Measurements from ENCODE around the gene PRKAA1.

Gene PRKAA1

DNA sequence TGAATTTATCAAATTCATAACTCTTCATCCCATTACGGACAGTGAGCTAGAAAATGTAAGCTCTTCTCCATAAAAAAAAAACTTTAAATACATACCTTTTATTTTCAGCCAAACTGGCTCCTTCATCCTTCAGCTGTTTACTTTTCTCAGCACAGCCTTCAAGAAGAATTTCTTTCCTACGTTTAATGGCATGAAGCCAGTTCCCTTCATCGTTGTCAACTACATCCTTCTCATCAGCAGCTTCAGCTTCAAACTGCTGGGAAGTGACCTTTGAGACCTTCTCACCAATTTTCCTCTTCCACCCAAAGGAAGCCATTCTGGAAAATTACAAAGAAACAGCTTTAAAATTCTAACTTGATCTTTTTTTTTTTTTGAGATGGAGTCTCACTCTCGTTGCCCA is 51.5 kb downstream of the PRKAA1 start:
- DNase-seq (ENCODE audit: extremely low read depth, low read depth), result no peak
- TF ChIP-seq, protein P1, sequence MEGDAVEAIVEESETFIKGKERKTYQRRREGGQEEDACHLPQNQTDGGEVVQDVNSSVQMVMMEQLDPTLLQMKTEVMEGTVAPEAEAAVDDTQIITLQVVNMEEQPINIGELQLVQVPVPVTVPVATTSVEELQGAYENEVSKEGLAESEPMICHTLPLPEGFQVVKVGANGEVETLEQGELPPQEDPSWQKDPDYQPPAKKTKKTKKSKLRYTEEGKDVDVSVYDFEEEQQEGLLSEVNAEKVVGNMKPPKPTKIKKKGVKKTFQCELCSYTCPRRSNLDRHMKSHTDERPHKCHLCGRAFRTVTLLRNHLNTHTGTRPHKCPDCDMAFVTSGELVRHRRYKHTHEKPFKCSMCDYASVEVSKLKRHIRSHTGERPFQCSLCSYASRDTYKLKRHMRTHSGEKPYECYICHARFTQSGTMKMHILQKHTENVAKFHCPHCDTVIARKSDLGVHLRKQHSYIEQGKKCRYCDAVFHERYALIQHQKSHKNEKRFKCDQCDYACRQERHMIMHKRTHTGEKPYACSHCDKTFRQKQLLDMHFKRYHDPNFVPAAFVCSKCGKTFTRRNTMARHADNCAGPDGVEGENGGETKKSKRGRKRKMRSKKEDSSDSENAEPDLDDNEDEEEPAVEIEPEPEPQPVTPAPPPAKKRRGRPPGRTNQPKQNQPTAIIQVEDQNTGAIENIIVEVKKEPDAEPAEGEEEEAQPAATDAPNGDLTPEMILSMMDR (IDR thresholded peaks at IDR 0.05; ENCODE audit: low read depth, low read length), result no peak

DNA sequence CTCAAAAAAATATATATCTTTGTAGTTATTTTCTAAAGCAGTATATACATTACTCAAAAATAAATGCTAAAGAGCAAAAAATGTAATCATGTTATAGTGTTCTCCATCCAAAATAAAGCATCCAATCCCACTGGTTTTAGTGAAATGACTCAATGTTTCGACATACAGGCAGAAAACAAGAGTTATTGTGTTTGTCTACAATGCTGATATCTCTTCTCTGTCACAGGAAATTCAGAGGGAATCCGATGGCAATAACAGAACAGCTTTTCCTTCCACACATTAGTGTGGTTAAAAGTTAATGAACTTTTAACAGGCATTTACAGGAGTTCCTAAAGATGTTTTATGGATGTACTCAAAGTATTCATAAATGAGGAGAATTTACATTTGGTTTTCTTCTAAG is 54.4 kb downstream of the PRKAA1 start:
- no peak for DNase-seq (ENCODE audit: extremely low read depth, low read depth)
- TF ChIP-seq, protein P1 (IDR thresholded peaks at IDR 0.05; ENCODE audit: low read depth, low read length), result no peak

DNA sequence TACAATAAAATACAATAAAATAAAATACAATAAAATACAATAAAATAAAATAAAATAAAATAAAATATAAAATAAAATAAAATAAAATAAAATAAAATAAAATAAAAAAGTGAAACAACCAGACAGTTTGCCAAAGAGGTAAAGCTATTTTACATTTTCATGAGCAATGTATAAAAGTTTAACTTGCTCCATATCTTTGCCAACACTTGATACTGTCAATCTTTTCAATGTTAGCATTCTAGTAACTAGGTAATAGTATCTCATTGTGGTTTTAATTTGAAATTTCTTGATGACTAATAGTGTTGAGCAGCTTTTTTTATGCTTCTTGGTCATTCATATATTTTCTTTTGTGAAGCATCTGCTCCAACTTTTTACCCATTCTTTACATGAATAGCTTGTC is 59.7 kb downstream of the PRKAA1 start:
- TF ChIP-seq, protein P1 (IDR thresholded peaks at IDR 0.05; ENCODE audit: low read depth, low read length), result no peak
- no peak for DNase-seq (ENCODE audit: extremely low read depth, low read depth)

DNA sequence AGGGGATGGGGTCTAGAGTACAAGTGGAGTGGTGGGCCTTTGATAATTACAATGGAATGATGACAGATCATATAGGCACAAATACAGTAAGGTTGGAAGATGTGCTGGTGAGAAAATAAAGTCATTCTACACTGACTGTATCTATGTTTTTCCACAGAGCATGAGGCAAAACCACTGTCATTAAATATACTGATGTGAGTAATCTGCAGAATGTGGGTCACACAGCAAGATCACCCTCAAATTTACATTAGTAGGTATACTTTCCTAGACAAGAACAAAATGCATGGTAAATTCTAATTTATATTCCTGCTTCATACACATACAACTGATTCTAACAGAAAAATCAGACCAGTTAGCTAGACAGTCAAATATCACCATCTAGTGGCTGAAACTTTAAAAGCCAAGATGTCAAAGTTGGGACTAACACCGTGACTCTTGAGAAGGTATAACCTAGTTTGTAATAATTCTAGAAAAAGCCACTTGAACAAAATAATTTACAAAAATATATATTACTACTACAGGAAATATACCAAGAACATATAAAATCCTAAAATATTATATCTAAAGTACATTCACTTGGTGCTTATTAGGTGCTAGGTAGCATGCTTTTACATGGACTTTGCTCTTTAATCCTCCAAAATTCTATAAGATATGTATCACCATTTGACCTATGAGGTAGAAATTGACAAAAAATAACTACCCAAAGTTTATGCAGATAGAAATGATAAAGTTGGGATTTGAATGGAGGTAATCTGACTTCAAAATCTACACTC is 61.9 kb downstream of the PRKAA1 start:
- TF ChIP-seq, protein P1 (IDR thresholded peaks at IDR 0.05; ENCODE audit: low read depth, low read length), result peak; percentile 69
- peak; percentile 23 for DNase-seq (ENCODE audit: extremely low read depth, low read depth)

DNA sequence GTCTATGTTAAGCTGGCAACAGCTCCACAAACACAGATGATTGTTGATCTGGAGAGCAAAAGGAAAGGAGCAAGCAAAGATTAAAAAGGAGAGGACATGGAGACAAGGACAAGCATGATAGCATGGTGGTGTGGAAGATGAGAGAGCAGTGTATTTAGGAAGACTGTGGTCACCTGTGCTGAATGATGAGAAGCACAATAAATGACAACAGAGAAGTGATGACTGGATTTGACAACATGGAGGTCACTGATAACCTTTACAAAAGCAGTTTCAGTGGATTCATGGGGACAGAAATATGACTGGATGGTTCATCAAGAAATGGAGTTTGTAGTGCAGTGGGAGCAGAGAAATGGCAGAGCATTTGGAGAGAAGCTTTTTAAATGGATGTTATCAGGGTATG is 62.6 kb downstream of the PRKAA1 start:
- TF ChIP-seq, protein P1 (IDR thresholded peaks at IDR 0.05; ENCODE audit: low read depth, low read length), result no peak

DNA sequence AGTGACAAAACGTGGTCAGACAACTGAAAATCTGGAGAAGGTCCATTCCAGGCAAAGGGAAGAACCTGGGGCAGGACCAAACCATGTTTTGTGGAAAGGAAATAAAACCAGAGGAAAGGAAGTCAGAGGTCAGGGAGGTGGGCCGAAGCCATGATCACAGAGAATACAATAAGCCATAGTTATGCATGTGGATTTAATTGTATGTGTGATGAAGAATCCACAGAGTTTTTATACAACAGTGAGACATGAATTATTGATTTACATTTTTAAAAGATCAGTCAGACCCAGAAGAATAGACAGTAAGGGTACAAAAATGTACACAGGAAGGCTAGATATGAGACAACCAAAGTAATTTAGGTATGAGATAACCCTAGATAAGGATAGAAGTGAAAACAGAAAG is 63.2 kb downstream of the PRKAA1 start:
- no peak for DNase-seq (ENCODE audit: extremely low read depth, low read depth)
- TF ChIP-seq, protein P1 (IDR thresholded peaks at IDR 0.05; ENCODE audit: low read depth, low read length), result no peak

More for the DNA sequence above, 62.6 kb downstream of the PRKAA1 start:
- DNase-seq (ENCODE audit: extremely low read depth, low read depth), result no peak

DNA sequence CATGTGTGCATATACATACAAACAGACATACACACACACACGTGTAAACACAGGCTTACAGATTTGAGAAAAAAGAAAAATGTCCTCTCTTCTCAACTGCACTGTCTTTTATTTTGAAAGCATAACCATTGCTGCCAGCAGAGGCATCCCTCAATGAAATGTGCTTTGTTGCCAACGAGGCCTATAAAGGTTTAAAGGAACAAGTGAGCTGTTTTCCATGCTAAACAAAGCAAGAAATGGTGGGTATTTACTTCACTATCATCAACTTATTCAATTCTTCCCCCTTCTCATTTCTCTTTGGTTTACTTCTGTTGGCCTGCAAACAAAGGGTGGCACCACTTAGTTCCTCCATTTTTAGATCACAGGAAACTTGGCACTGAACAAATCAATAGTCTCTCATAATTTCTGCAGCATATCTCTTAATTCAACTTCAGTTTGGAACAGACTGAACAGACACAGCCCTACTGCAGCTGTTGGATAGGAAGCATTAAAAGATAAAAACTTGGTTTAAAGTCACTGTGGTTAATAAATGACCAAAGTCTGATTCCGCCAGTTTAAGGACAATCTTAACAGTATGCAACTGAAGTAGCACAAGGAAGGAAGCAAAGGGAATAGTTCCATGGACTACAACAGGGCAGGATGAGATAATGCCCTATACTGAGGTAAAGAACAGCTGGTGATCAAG is 64.2 kb downstream of the PRKAA1 start:
- TF ChIP-seq, protein P1 (IDR thresholded peaks at IDR 0.05; ENCODE audit: low read depth, low read length), result no peak
- no peak for DNase-seq (ENCODE audit: extremely low read depth, low read depth)
